Fibroblast of mammary gland (primary cell): ENCODE results near the gene THBS1.

Experiments used
- DNase-seq: peaks from one replicate; pipeline ENCODE4 v3.0.0-alpha.2; 2010; ENCODE audit warnings: low read depth
- H3K4me3 ChIP-seq: 2 replicates; pipeline ENCODE4 v1.5.1; 2011; ENCODE audit warnings: low read depth, mild to moderate bottlenecking, low read length, moderate library complexity; ENCODE audit not compliant: control insufficient read depth
- CTCF ChIP-seq: conservative IDR thresholded peaks from 2 replicates; pipeline ENCODE4 v1.5.1; 2011; ENCODE audit warnings: low read depth, low read length, inconsistent platforms; ENCODE audit not compliant: control insufficient read depth, insufficient read depth

Gene THBS1

GRCh38 chr15:39587096-39587721, 6.3 kb downstream of the THBS1 start:
- no peak for TF ChIP-seq CTCF
- no peak overlapping the region for H3K4me3 ChIP-seq
- peak; percentile 17 for DNase-seq

- H3K4me3 ChIP-seq: no peak overlapping the region
- no peak for TF ChIP-seq CTCF
- peak; percentile 20 for DNase-seq
Observed at GRCh38 chr15:39587731-39588530, 7.1 kb downstream of the THBS1 start.

- no peak overlapping the region for H3K4me3 ChIP-seq
- DNase-seq: peak; percentile 21
- no peak for TF ChIP-seq CTCF
Observed at GRCh38 chr15:39588531-39589192, 7.8 kb downstream of the THBS1 start.

GRCh38 chr15:39589193-39589814, 8.4 kb downstream of the THBS1 start:
- no peak overlapping the region for H3K4me3 ChIP-seq
- no peak for TF ChIP-seq CTCF
- DNase-seq: peak; percentile 13

- DNase-seq: peak; percentile 17
- H3K4me3 ChIP-seq: no peak overlapping the region
- TF ChIP-seq CTCF: no peak
Observed at GRCh38 chr15:39589815-39590644, 9.2 kb downstream of the THBS1 start.
